Measurements from ENCODE around the gene PXMP4. TPM values are rescaled to one million over a fixed set of nuclear protein-coding genes. Genes with fewer than 3 reads are reported as not detected.

The PXMP4 gene
- polyA plus RNA-seq, 1 donor from 2014 or later = 3.1 TPM

- TF ChIP-seq MXI1 (conservative IDR thresholded peaks at IDR 0.05; ENCODE audit: poor library complexity, severe bottlenecking) (no peak), EP300 (conservative IDR thresholded peaks at IDR 0.05; ENCODE audit: poor library complexity, severe bottlenecking) (no peak), TAF1 (IDR thresholded peaks at IDR 0.05; ENCODE audit: low read depth) (no peak), CTCF (IDR thresholded peaks at IDR 0.05; ENCODE audit: poor library complexity, severe bottlenecking) (no peak), RAD21 (conservative IDR thresholded peaks at IDR 0.05) (no peak), SMC3 (conservative IDR thresholded peaks at IDR 0.05; ENCODE audit: poor library complexity) (no peak), REST (IDR thresholded peaks at IDR 0.05; ENCODE audit: borderline replicate concordance) (no peak)
- Histone ChIP-seq H3K9ac (ENCODE audit: low read length) (no peak overlapping the region), H2AFZ (ENCODE audit: low read depth, low read length) (no peak overlapping the region), H3K79me2 (replicated peaks; ENCODE audit: insufficient read depth, low read length) (no peaks in the 10 kb centered on the region), H4K20me1 (ENCODE audit: insufficient read depth) (no peaks in the 10 kb centered on the region), H3K9me3 (ENCODE audit: low read length) (no peaks in the 10 kb centered on the region), H3F3A (ENCODE audit: insufficient read depth, low read length, poor library complexity, severe bottlenecking) (no peaks in the 10 kb centered on the region), H3K36me3 (ENCODE audit: insufficient read depth, low read length) (no peaks in the 10 kb centered on the region), H3K4me3 (ENCODE audit: low read length) (no peak overlapping the region), H3K27ac (ENCODE audit: low read length) (no peak overlapping the region), H3K27me3 (ENCODE audit: insufficient read depth, low read depth, low read length) (no peaks in the 10 kb centered on the region), H3K9me2 (ENCODE audit: insufficient read depth, low read length) (no peaks in the 10 kb centered on the region), H3K4me2 (ENCODE audit: low read length) (no peak overlapping the region)
Observed at GRCh38 chr20:33713865-33714367, 6.2 kb downstream of the PXMP4 start.

GRCh38 chr20:33711446-33711738, 8.7 kb downstream of the PXMP4 start:
- Histone ChIP-seq H3K27ac (ENCODE audit: low read length) (no peak overlapping the region), H3K9ac (ENCODE audit: low read length) (no peak overlapping the region), H3K4me3 (ENCODE audit: low read length) (no peak overlapping the region), H3K27me3 (ENCODE audit: insufficient read depth, low read depth, low read length) (no peaks in the 10 kb centered on the region), H3K9me3 (ENCODE audit: low read length) (no peaks in the 10 kb centered on the region), H4K20me1 (ENCODE audit: insufficient read depth) (no peaks in the 10 kb centered on the region), H3K9me2 (ENCODE audit: insufficient read depth, low read length) (no peaks in the 10 kb centered on the region), H3K4me2 (ENCODE audit: low read length) (no peak overlapping the region), H2AFZ (ENCODE audit: low read depth, low read length) (no peak overlapping the region), H3F3A (ENCODE audit: insufficient read depth, low read length, poor library complexity, severe bottlenecking) (no peaks in the 10 kb centered on the region), H3K79me2 (replicated peaks; ENCODE audit: insufficient read depth, low read length) (no peaks in the 10 kb centered on the region), H3K36me3 (ENCODE audit: insufficient read depth, low read length) (no peaks in the 10 kb centered on the region)
- TF ChIP-seq EZH2 (IDR thresholded peaks at IDR 0.05; ENCODE audit: borderline replicate concordance, insufficient read depth, low read length, poor library complexity, severe bottlenecking) (no peak), TAF1 (IDR thresholded peaks at IDR 0.05; ENCODE audit: low read depth) (no peak), MXI1 (conservative IDR thresholded peaks at IDR 0.05; ENCODE audit: poor library complexity, severe bottlenecking) (no peak), POLR2AphosphoS5 (IDR thresholded peaks at IDR 0.05) (no peak), SMC3 (conservative IDR thresholded peaks at IDR 0.05; ENCODE audit: poor library complexity) (no peak), RAD21 (conservative IDR thresholded peaks at IDR 0.05) (no peak), EP300 (conservative IDR thresholded peaks at IDR 0.05; ENCODE audit: poor library complexity, severe bottlenecking) (no peak), REST (IDR thresholded peaks at IDR 0.05; ENCODE audit: borderline replicate concordance) (no peak), CTCF (IDR thresholded peaks at IDR 0.05; ENCODE audit: poor library complexity, severe bottlenecking) (no peak)

Measured in neural cell (in vitro differentiated cells).